SJSA1 (cell line): ENCODE data around the gene ADAMTS2. TPM values are rescaled to one million over a fixed set of nuclear protein-coding genes. Genes with fewer than 3 reads are reported as not detected.

Source experiments
- DNase-seq, 2 experiments: peaks; one replicate each; pipeline ENCODE4 v3.0.0-alpha.2; 2015 to 2020; ENCODE audit warnings: low spot score in 2 of 2, low read depth in 1 of 2
- H3K27ac ChIP-seq: fragments of 250-450 bp; sonication (Bioruptor Pico); 2 replicates; pipeline ENCODE4 v1.5.1; 2020; ENCODE audit warnings: mild to moderate bottlenecking, moderate library complexity
- H3K27me3 ChIP-seq: fragments of 250-450 bp; sonication (Bioruptor Pico); replicated peaks from 2 replicates; pipeline ENCODE4 v1.5.1; 2020; ENCODE audit warnings: mild to moderate bottlenecking, moderate library complexity
- H3K36me3 ChIP-seq: fragments of 250-450 bp; sonication (Bioruptor Pico); 2 replicates; pipeline ENCODE4 v1.5.1; 2020; ENCODE audit warnings: mild to moderate bottlenecking
- H3K4me1 ChIP-seq: fragments of 250-450 bp; sonication (Bioruptor Pico); replicated peaks from 2 replicates; pipeline ENCODE4 v1.6.1; 2021; ENCODE audit warnings: mild to moderate bottlenecking
- H3K4me3 ChIP-seq: fragments of 250-450 bp; sonication (Bioruptor Pico); 2 replicates; pipeline ENCODE4 v1.5.1; 2020; ENCODE audit warnings: mild to moderate bottlenecking
- H3K9me3 ChIP-seq: fragments of 250-450 bp; sonication (Bioruptor Pico); replicated peaks from 2 replicates; pipeline ENCODE4 v1.5.1; 2020; ENCODE audit warnings: mild to moderate bottlenecking
- total RNA-seq: library from RNA; depleted of rRNA; stranded (reverse); fragments of >200 nt; shearing (Covaris generic); gene quantifications from 2 replicates; pipeline ENCODE4 v1.2.3, GENCODE V29; 2014

The ADAMTS2 gene
- total RNA-seq, 1 experiment from 2014 or later: 4.9 TPM

GRCh38 chr5:179301796-179302195 is 43.5 kb downstream of the ADAMTS2 start:
- no peak overlapping the region for H3K27ac ChIP-seq
- no peak overlapping the region for H3K4me3 ChIP-seq
- no peaks in the 10 kb centered on the region for H3K27me3 ChIP-seq
- no peaks in the 10 kb centered on the region for H3K36me3 ChIP-seq
- H3K9me3 ChIP-seq: peaks cover 56% of the 10 kb centered on the region
- peaks cover 9% of the 10 kb centered on the region; the same call in 1 of the 2 replicates for H3K4me1 ChIP-seq
- no peak for DNase-seq

GRCh38 chr5:179301376-179301775 is 43.9 kb downstream of the ADAMTS2 start:
- no peak overlapping the region for H3K27ac ChIP-seq
- peaks cover 56% of the 10 kb centered on the region for H3K9me3 ChIP-seq
- no peaks in the 10 kb centered on the region for H3K36me3 ChIP-seq
- peaks cover 9% of the 10 kb centered on the region; the same call in 1 of the 2 replicates for H3K4me1 ChIP-seq
- no peak overlapping the region for H3K4me3 ChIP-seq
- no peak for DNase-seq
- H3K27me3 ChIP-seq: no peaks in the 10 kb centered on the region

GRCh38 chr5:179300581-179301180 is 44.6 kb downstream of the ADAMTS2 start:
- Histone ChIP-seq H3K4me3 (no peak overlapping the region), H3K27me3 (no peaks in the 10 kb centered on the region), H3K27ac (no peak overlapping the region), H3K36me3 (no peaks in the 10 kb centered on the region), H3K4me1 (peaks cover 9% of the 10 kb centered on the region; the same call in 1 of the 2 replicates), H3K9me3 (peaks cover 60% of the 10 kb centered on the region)
- no peak for DNase-seq

GRCh38 chr5:179298181-179298993 is 46.9 kb downstream of the ADAMTS2 start:
- Histone ChIP-seq H3K4me1 (peaks cover 3% of the 10 kb centered on the region; the same call in 1 of the 2 replicates), H3K27ac (no peak overlapping the region), H3K36me3 (no peaks in the 10 kb centered on the region), H3K4me3 (no peak overlapping the region), H3K9me3 (peaks cover 58% of the 10 kb centered on the region), H3K27me3 (no peaks in the 10 kb centered on the region)
- no peak for DNase-seq

- no peaks in the 10 kb centered on the region for H3K4me1 ChIP-seq
- no peaks in the 10 kb centered on the region for H3K27me3 ChIP-seq
- no peak overlapping the region for H3K4me3 ChIP-seq
- H3K36me3 ChIP-seq: no peaks in the 10 kb centered on the region
- peaks cover 55% of the 10 kb centered on the region for H3K9me3 ChIP-seq
- H3K27ac ChIP-seq: no peak overlapping the region
- DNase-seq: no peak
These were observed 47.6 kb downstream of the ADAMTS2 start for GRCh38 chr5:179297486-179298180.

- no peak for DNase-seq
- H3K9me3 ChIP-seq: peaks cover 52% of the 10 kb centered on the region
- no peaks in the 10 kb centered on the region for H3K36me3 ChIP-seq
- no peak overlapping the region for H3K4me3 ChIP-seq
- no peaks in the 10 kb centered on the region for H3K27me3 ChIP-seq
- H3K27ac ChIP-seq: no peak overlapping the region
- H3K4me1 ChIP-seq: no peaks in the 10 kb centered on the region
These were observed 48.2 kb downstream of the ADAMTS2 start for GRCh38 chr5:179297026-179297425.

GRCh38 chr5:179296150-179296821 is 49.0 kb downstream of the ADAMTS2 start:
- Histone ChIP-seq H3K4me3 (no peak overlapping the region), H3K36me3 (no peaks in the 10 kb centered on the region), H3K27me3 (no peaks in the 10 kb centered on the region), H3K4me1 (no peaks in the 10 kb centered on the region), H3K27ac (no peak overlapping the region), H3K9me3 (peaks cover 48% of the 10 kb centered on the region)
- no peak for DNase-seq

- H3K27ac ChIP-seq: no peak overlapping the region
These were observed 49.5 kb downstream of the ADAMTS2 start for GRCh38 chr5:179295778-179296149.

GRCh38 chr5:179294891-179295777 is 50.1 kb downstream of the ADAMTS2 start:
- Histone ChIP-seq H3K4me1 (no peaks in the 10 kb centered on the region), H3K36me3 (no peaks in the 10 kb centered on the region)
- DNase-seq: no peak

More at GRCh38 chr5:179295778-179296149, 49.5 kb downstream of the ADAMTS2 start:
- no peak for DNase-seq
- Histone ChIP-seq H3K27me3 (no peaks in the 10 kb centered on the region), H3K4me3 (no peak overlapping the region), H3K4me1 (no peaks in the 10 kb centered on the region), H3K9me3 (peaks cover 49% of the 10 kb centered on the region), H3K36me3 (no peaks in the 10 kb centered on the region)

GRCh38 chr5:179294131-179294780 is 51.0 kb downstream of the ADAMTS2 start:
- Histone ChIP-seq H3K27me3 (no peaks in the 10 kb centered on the region), H3K4me1 (no peaks in the 10 kb centered on the region), H3K36me3 (no peaks in the 10 kb centered on the region), H3K27ac (no peak overlapping the region), H3K4me3 (no peak overlapping the region), H3K9me3 (peaks cover 56% of the 10 kb centered on the region)
- no peak for DNase-seq

More at GRCh38 chr5:179294891-179295777, 50.1 kb downstream of the ADAMTS2 start:
- Histone ChIP-seq H3K27ac (no peak overlapping the region), H3K9me3 (peaks cover 49% of the 10 kb centered on the region), H3K27me3 (no peaks in the 10 kb centered on the region), H3K4me3 (no peak overlapping the region)

GRCh38 chr5:179292681-179293635 is 52.3 kb downstream of the ADAMTS2 start:
- no peaks in the 10 kb centered on the region for H3K4me1 ChIP-seq
- no peak overlapping the region for H3K4me3 ChIP-seq
- H3K27me3 ChIP-seq: no peaks in the 10 kb centered on the region
- peaks cover 60% of the 10 kb centered on the region for H3K9me3 ChIP-seq
- H3K27ac ChIP-seq: no peak overlapping the region
- DNase-seq: no peak
- H3K36me3 ChIP-seq: no peaks in the 10 kb centered on the region

- no peak for DNase-seq
- Histone ChIP-seq H3K4me1 (no peaks in the 10 kb centered on the region), H3K36me3 (no peaks in the 10 kb centered on the region), H3K4me3 (no peak overlapping the region), H3K27ac (no peak overlapping the region), H3K9me3 (peaks cover 60% of the 10 kb centered on the region), H3K27me3 (no peaks in the 10 kb centered on the region)
These were observed 53.1 kb downstream of the ADAMTS2 start for GRCh38 chr5:179292202-179292601.
